CMK (cell line): ENCODE data around the gene FAM124B.
"Not testable (repeated sequence)": the region's sequence is repeated elsewhere in the genome, so short reads cannot be mapped to it uniquely, and the experiment has no call there.

ENCODE experiments used
- DNase-seq: peaks from one replicate; pipeline ENCODE4 v3.0.0-alpha.2; 2010; ENCODE audit warnings: low read depth

FAM124B gene

GRCh38 chr2:224413381-224413780, 11.5 kb upstream of the FAM124B start:
- DNase-seq = no peak

DNA sequence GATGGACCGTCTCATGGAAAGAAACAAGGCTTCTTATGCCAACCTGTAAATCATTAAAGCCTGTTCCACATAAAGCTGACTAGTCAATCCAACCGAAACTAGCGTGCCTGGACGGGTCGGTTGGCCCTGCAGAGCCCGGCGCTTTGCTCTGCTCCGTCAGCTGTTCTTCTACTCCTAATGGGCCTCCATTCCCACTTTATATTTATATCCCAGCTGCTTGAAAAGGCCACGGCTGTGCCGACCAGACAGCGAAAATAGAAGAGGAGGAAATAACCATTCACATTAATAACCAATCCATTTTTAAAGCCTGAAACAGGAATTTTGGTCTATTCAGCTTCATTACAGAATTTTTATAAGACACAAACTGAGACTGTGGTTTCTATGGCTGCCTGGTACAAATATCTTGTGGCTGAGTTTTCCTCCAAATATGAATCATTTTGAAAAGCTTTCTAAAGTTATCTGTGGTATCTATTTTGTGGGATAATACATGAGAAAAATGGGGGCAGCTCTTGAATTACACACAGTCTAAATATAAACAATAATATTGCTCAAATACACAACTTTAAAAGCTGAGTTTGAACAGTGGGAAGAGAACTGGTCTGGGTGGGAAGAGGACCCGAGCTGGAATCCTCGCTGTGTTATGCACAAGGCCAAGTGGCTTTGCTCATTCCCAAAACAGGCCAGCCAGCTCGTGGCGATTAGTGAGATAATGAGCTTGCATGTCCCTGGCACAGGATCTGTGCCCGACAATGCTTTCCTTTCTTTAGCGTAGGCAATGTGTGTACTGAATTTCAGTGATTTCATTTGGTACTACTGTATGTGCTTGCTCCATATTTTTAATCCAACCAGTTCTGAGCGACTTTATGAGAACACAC, 10.5 kb upstream of the FAM124B start:
- DNase-seq = no peak

DNA sequence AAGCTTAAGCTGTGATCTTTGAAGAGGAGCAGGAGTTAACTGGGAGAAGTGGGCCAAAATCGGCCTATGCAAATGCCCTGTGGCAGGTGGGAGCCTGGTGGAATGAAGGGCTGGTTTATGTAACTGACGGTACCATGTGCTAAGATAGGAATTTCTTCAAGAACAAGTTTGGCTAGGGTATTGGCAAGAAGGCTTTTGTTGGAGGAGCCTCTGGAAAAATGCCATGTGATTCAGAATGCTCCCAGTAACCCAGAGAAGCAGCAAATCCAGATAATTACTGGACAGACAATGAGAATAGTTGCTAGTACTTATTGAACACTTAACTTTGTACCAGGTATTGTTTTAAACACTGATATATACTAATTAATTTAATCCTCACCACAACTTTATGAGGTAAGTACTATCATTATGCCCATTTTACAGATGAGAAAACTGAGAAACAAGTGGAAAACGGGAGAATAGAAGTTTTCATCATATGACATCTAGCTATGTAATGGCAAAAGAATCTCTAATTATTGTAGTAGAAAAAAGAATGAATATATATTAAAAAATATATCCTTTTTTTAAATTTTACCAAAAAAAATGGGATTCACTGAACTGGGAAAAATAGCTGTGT, 9.1 kb upstream of the FAM124B start:
- DNase-seq = no peak

- DNase-seq = no peak
These were observed 6.8 kb upstream of the FAM124B start for GRCh38 chr2:224408676-224409075.

- DNase-seq = no peak
These were observed 5.4 kb upstream of the FAM124B start for GRCh38 chr2:224407241-224407701.

GRCh38 chr2:224405841-224406370, 4.0 kb upstream of the FAM124B start:
- no peak for DNase-seq

- DNase-seq = peak; percentile 59
These were observed 3.5 kb upstream of the FAM124B start for GRCh38 chr2:224405412-224405811.

GRCh38 chr2:224404796-224405195, 2.9 kb upstream of the FAM124B start:
- no peak for DNase-seq

DNA sequence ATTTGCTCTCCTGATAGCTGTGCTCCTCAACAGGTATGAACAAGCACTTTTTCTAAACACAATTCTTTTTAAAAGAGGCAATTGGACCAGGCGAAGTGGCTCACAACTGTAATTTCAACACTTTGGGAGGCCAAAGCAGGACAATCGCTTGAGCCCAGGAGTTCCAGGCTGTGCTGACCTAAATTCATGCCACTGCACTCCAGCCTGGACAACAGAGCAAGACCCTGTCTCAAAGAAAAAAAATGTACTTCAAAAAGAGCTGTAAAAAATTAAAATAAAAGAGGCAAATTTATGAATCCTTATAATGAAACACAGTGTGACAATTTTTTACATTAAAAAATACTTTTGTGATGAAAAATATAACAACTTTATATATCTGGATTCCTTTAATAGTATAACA, 1.8 kb upstream of the FAM124B start:
- DNase-seq = no peak

GRCh38 chr2:224400886-224401632, 848 bp downstream of the FAM124B start:
- DNase-seq = no peak

DNA sequence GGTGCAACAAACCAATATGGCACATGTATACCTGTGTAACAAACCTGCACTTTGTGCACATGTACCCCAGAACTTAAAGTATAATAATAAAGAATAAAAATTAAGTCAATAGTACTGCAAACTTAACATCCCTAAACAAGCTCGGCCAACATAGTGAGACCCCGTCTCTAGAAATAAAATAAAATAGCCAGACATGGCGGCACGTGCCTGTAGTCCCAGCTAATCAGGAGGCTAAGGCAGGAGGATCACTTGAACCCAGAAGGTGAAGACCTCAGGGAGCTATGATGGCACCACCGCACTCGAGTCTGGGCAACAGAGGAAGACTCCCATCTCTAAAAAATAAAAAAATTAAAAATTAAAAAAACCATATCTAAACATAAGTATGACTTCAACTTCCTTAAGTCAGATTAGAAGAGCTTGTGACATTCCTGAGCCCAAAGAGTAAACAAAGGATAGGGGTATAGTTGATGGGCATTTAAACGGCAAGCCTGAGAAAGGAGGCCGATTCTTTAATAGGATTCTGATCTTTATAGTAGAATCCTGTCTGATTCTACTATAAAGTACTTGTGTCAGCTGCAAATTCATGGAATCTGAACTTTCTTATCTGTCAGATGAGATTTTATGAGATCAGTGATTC, 1.6 kb downstream of the FAM124B start:
- no peak for DNase-seq

DNA sequence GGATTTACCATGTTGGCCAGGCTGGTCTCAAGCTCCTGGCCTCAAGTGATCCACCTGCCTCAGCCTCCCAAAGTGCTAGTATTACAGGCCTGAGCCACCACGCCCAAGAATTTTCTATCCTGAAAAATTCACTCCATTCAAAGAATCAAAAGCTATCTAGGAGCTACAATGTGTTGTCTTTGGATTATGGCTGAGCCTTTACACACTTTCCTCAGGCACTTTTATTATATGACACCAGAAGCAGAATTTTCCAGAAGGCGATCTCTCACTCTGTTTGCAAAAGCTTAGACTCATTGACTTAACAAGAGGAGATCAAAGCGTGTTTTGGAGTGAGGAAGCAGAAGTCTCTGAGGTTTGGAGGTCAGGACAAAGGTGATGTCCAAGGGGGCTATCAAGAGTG, 3.6 kb downstream of the FAM124B start:
- DNase-seq = no peak

DNA sequence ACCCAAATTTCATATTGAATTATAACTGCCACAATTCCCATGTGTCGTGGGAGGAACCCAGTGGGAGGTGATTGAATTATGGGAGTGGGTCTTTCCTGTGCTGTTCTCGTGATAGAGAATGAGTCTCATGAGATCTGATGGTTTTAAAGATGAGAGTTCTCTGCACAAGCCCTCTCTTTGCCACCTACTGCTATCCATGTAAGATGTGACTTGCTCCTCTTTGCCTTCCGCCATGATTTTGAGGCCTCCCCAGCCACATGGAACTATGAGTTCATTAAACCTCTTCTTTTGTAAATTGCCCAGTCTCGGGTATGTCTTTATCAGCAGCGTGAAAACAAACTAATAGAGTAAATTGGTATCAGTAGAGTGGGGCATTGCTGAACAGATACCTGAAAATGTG, 4.8 kb downstream of the FAM124B start:
- not testable (repeated sequence) for DNase-seq

DNA sequence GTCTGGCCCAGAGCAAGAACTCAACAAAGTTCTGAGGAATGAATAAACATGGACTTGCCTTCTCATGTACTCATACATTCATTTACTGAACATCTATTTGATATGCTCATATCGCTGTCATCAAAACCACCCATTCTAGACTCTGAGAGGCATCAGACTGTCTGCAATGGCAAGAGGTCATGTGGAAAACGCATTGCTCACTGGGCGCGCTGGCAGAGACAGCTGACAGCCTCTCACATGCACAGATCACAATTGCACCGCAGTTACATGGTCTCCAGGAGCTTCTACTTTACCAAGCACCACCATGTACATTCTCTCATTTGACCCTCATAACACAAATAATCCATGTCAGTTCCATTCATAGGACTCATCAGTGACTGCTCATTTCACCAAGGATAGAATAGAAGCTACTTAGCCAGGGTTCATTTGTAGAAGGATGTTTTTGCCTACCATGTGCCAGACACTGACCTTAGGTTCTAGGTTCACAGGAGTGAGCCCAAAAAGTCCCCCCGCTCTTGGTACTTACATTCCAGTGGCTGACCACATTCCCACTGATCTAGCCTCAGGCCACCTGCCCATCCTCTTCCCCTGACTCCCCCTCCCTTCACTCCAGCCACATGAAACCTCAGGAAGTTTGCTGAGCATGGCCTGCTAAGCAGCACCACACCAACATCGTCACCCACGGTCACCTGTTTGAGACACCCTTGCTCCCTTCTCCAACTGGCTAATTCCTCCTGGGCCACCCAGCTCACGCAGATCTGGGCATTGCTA, 6.1 kb downstream of the FAM124B start:
- no peak for DNase-seq

- no peak for DNase-seq
These were observed 8.6 kb downstream of the FAM124B start for GRCh38 chr2:224393157-224393872.

DNA sequence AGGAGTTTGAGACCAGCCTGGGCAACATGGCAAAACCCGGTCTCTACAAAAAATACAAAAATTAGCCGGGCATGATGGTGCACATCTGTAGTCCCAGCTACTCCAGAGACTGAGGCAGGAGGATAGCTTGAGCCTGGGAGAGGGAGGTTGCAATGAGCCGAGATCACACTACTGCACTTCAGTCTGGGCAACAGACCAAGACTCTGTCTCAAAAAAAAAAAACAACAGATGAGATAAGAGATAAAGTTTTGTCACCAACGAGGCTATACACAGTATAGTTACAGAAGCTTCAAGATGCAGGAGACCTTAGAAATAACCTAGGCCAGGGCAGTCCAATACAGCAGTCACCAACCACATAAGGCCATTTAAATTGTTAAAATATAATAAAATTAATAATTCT, 9.4 kb downstream of the FAM124B start:
- DNase-seq = no peak

- no peak for DNase-seq
These were observed 12.6 kb downstream of the FAM124B start for GRCh38 chr2:224389317-224389716.

GRCh38 chr2:224386876-224387275, 15.0 kb downstream of the FAM124B start:
- DNase-seq = no peak

DNA sequence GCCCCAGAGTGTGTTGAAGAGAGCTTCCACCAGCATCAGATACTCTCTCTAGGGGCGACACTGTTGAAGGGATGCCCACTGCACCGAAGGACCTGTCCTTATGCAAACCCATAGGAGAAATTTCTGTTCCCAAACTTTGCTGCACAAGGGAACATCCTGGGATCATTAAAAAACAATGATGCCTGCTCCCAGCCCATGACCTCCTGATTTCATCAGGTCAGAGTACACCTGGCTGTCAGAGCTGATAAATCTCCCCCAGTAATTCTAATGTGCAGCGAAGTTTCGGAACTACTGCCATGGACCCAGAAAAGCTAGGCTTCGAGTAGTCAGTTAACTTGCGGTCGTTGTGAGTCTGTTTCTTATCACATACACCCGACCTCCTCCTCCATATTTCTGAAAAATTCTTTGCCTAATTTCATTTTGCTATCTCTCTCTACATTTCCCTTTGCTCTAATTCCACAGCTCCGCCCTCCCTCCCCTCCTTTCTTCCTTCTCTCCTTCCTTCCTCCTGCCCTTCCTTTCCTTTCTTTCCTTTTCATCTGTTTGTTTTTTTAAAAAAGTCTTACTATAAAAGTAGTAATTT, 18.8 kb downstream of the FAM124B start:
- DNase-seq = no peak

DNA sequence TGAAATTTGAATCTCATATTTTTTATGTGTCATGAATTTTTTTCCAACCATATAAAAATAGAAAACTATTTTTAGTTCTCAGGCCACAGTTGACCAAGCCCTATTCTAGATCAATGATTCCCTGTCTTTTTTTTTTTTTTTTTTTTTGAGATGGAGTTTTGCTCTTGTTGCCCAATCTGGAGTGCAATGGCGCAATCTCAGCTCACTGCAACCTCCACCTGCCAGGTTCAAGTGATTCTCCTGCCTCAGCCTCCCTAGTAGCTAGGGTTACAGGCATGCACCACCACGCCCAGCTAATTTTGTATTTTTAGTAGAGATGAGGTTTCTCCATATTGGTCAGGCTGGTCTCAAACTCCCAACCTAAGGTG, 19.6 kb downstream of the FAM124B start:
- DNase-seq = not testable (repeated sequence)
